A673 (cell line): ENCODE data around the gene CAMK1. TPM values are rescaled to one million over a fixed set of nuclear protein-coding genes. Genes with fewer than 3 reads are reported as not detected.

Source experiments
- BruUV-seq: library from RNA; stranded (reverse); fragments of 400-500 nt; replicated peaks from 2 replicates; lab custom pipeline; 2021; lab: Mats Ljungman, UMichigan
- CTCF ChIA-PET: fragments of 300-600 bp; sonication (Branson Sonifier 250); formaldehyde crosslinking; loops from one replicate; lab custom pipeline; 2022; ENCODE audit warnings: antibody characterized with exemption; lab: Charles Lee
- POLR2A ChIA-PET: fragments of 300-600 bp; sonication (Branson Sonifier 250); formaldehyde crosslinking; loops from one replicate; lab custom pipeline; 2022; ENCODE audit warnings: antibody characterized with exemption; ENCODE audit not compliant: low non-redundant PET; lab: Charles Lee
- DNase-seq: peaks from one replicate; pipeline ENCODE4 v3.0.0-alpha.2; 2015; ENCODE audit warnings: low spot score
- H3K27ac ChIP-seq: fragments of 200-600 bp; sonication (generic); 2 replicates; pipeline ENCODE4 v1.5.1; 2016; ENCODE audit warnings: mixed run types, low read depth, mild to moderate bottlenecking, mixed read lengths, antibody characterized with exemption, low read length; ENCODE audit not compliant: poor library complexity, severe bottlenecking
- H3K27me3 ChIP-seq: fragments of 200-600 bp; sonication (generic); replicated peaks from 2 replicates; pipeline ENCODE4 v1.6.1; 2017; ENCODE audit warnings: mixed run types, low read depth, mild to moderate bottlenecking, mixed read lengths, antibody characterized with exemption, low read length; ENCODE audit not compliant: insufficient read depth, poor library complexity
- H3K36me3 ChIP-seq: fragments of 200-600 bp; sonication (generic); 2 replicates; pipeline ENCODE4 v1.6.1; 2016; ENCODE audit warnings: mixed run types, mild to moderate bottlenecking, mixed read lengths, antibody characterized with exemption, low read length; ENCODE audit not compliant: insufficient read depth, poor library complexity, severe bottlenecking
- H3K4me1 ChIP-seq: fragments of 200-600 bp; sonication (generic); 2 replicates; pipeline ENCODE4 v1.6.1; 2017; ENCODE audit warnings: mixed run types, mild to moderate bottlenecking, mixed read lengths, antibody characterized with exemption, low read length; ENCODE audit not compliant: insufficient read depth, poor library complexity, severe bottlenecking
- H3K4me3 ChIP-seq: fragments of 200-600 bp; sonication (generic); 2 replicates; pipeline ENCODE4 v1.5.1; 2016; ENCODE audit warnings: low read depth, mixed run types, mild to moderate bottlenecking, mixed read lengths, low read length; ENCODE audit not compliant: poor library complexity, severe bottlenecking
- H3K9me3 ChIP-seq: fragments of 200-600 bp; sonication (generic); 2 replicates; pipeline ENCODE4 v1.6.1; 2016; ENCODE audit warnings: mixed run types, low read depth, mild to moderate bottlenecking, mixed read lengths, antibody characterized with exemption, low read length; ENCODE audit not compliant: poor library complexity, severe bottlenecking
- EZH2 ChIP-seq: fragments of 200-600 bp; sonication (generic); IDR thresholded peaks from 2 replicates; pipeline ENCODE4 v1.6.1; 2017; ENCODE audit warnings: borderline replicate concordance, low read depth, mild to moderate bottlenecking, mixed read lengths, antibody characterized with exemption, low read length; ENCODE audit not compliant: poor library complexity, severe bottlenecking
- intact Hi-C: fragments of 100-400 bp; cut with micrococcal nuclease; formaldehyde crosslinking; loops from one replicate; pipeline ENCODE4 v1.10.0; 2022; ENCODE audit not compliant: unreplicated experiment
- total RNA-seq: library from RNA; stranded (reverse); gene quantifications from 2 replicates; pipeline ENCODE4 v1.2.3, GENCODE V29; 2021
- TF ChIP-seq, protein P1 (sequence below): fragments of 300-800, 200-600 bp; sonication (generic); conservative IDR thresholded peaks from 2 replicates; pipeline ENCODE4 v1.5.1; 2017; ENCODE audit warnings: low read depth, mild to moderate bottlenecking, antibody characterized with exemption, low read length, moderate library complexity, mixed read lengths

The CAMK1 gene
- total RNA-seq, 1 experiment from 2014 or later, result 26.7 TPM

DNA sequence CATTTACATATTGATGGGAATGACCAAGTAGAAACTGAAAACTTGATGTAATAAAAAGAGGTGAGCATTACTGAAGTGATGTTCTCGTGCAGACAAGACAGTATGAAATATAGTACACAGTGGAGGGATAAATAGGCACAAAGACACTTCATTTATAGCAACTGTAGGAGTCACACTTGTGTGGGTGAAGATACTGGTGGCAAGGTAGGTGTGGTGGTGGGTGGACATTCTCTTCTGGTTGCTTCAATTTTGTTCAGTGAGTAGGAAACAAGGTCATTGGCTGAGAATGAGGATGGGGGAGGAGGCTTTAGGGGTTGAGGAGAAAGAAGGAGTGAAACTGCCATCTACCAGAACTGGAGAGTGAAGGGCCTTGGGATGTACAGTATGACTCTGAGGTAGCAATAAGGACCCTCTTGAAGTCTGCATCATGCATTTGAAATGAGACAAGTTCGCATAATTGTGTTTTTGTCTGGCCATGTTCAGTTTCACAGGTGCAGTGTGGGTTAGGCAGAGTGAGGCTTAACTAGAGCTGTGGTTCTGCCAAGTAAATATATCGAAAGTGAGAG, 59.5 kb downstream of the CAMK1 start:
- intact Hi-C loops, result no loop called here
- POLR2A ChIA-PET, result interaction anchor here (0.7 kb wide), 1 partner anchor 194 kb away, joined by 3 read pairs; no protein-coding TSS in a partner anchor
- H3K4me1 ChIP-seq, result no peaks in the 10 kb centered on the region
- no TSS peak for BruUV-seq
- CTCF ChIA-PET, result no interaction called here
- DNase-seq, result no peak
- H3K27me3 ChIP-seq, result peaks cover 13% of the 10 kb centered on the region
- H3K36me3 ChIP-seq, result no peaks in the 10 kb centered on the region
- no peak overlapping the region for H3K27ac ChIP-seq
- no peaks in the 10 kb centered on the region for H3K9me3 ChIP-seq
- TF ChIP-seq, protein P1, sequence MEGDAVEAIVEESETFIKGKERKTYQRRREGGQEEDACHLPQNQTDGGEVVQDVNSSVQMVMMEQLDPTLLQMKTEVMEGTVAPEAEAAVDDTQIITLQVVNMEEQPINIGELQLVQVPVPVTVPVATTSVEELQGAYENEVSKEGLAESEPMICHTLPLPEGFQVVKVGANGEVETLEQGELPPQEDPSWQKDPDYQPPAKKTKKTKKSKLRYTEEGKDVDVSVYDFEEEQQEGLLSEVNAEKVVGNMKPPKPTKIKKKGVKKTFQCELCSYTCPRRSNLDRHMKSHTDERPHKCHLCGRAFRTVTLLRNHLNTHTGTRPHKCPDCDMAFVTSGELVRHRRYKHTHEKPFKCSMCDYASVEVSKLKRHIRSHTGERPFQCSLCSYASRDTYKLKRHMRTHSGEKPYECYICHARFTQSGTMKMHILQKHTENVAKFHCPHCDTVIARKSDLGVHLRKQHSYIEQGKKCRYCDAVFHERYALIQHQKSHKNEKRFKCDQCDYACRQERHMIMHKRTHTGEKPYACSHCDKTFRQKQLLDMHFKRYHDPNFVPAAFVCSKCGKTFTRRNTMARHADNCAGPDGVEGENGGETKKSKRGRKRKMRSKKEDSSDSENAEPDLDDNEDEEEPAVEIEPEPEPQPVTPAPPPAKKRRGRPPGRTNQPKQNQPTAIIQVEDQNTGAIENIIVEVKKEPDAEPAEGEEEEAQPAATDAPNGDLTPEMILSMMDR, result no peak
- no peak for TF ChIP-seq EZH2
- H3K4me3 ChIP-seq, result no peak overlapping the region

Other genes with a start within 250 kb of the CAMK1 start
- not detected in 2 replicates for gene LHFPL4, start 216.1 kb downstream of the CAMK1 start, total RNA-seq
- 31.5 and 32.0 TPM in 2 replicates for gene MTMR14, start 120.4 kb downstream of the CAMK1 start, total RNA-seq
- not detected in 2 replicates for gene CPNE9, start 66.1 kb downstream of the CAMK1 start, total RNA-seq
- 30.7 and 32.0 TPM in 2 replicates for gene BRPF1, start 38.2 kb downstream of the CAMK1 start, total RNA-seq
- 48.8 and 60.2 TPM in 2 replicates for gene OGG1, start 20.0 kb downstream of the CAMK1 start, total RNA-seq
- 46.1 and 49.6 TPM in 2 replicates for gene TADA3, start 22.5 kb upstream of the CAMK1 start, total RNA-seq
- 128 and 152 TPM in 2 replicates for gene ARPC4, start 23.1 kb upstream of the CAMK1 start, total RNA-seq
- 6.7 and 9.5 TPM in 2 replicates for gene TTLL3, start 40.3 kb upstream of the CAMK1 start, total RNA-seq
- gene RPUSD3, start 74.1 kb upstream of the CAMK1 start, total RNA-seq, result 46.9 and 67.2 TPM in 2 replicates
- gene CIDEC, start 110.3 kb upstream of the CAMK1 start, total RNA-seq, result not detected in 2 replicates
- 38.1 and 38.8 TPM in 2 replicates for gene JAGN1, start 120.7 kb upstream of the CAMK1 start, total RNA-seq
- 2.3 and 2.6 TPM in 2 replicates for gene IL17RE, start 132.9 kb upstream of the CAMK1 start, total RNA-seq
- gene IL17RC, start 147.2 kb upstream of the CAMK1 start, total RNA-seq, result 9.3 and 15.2 TPM in 2 replicates
- 13.2 and 20.3 TPM in 2 replicates for gene CRELD1, start 163.9 kb upstream of the CAMK1 start, total RNA-seq
- 1.1 and 1.8 TPM in 2 replicates for gene PRRT3, start 182.5 kb upstream of the CAMK1 start, total RNA-seq
- 43.8 and 59.5 TPM in 2 replicates for gene EMC3, start 216.9 kb upstream of the CAMK1 start, total RNA-seq